H9 (cell line): ENCODE data around the gene LACRT. TPM values are rescaled to one million over a fixed set of nuclear protein-coding genes. Genes with fewer than 3 reads are reported as not detected.

Source experiments
- DNase-seq: peaks from one replicate; pipeline ENCODE4 v3.0.0-alpha.2; 2017
- H2AFZ ChIP-seq: one replicate; pipeline ENCODE4 v1.6.1; 2013; ENCODE audit warnings: mild to moderate bottlenecking, low read length, control low read depth, moderate library complexity
- H2AK5ac ChIP-seq: 2 replicates; pipeline ENCODE4 v1.6.1; 2013; ENCODE audit warnings: low read length, control low read depth, mixed read lengths; ENCODE audit not compliant: insufficient read length
- H2BK120ac ChIP-seq: one replicate; pipeline ENCODE4 v1.6.1; 2013; ENCODE audit warnings: low read depth, mild to moderate bottlenecking, low read length, control low read depth, inconsistent platforms; ENCODE audit not compliant: poor library complexity, severe bottlenecking
- H2BK12ac ChIP-seq: 2 replicates; pipeline ENCODE4 v1.6.1; 2013; ENCODE audit warnings: low read length, control low read depth, mixed read lengths, low read depth; ENCODE audit not compliant: insufficient read length
- H2BK15ac ChIP-seq: 2 replicates; pipeline ENCODE4 v1.6.1; 2013; ENCODE audit warnings: low read depth, low read length, control low read depth
- H2BK20ac ChIP-seq: one replicate; pipeline ENCODE4 v1.6.1; 2013; ENCODE audit warnings: low read depth, mild to moderate bottlenecking, low read length, control low read depth, inconsistent platforms; ENCODE audit not compliant: poor library complexity, severe bottlenecking
- H2BK5ac ChIP-seq: 2 replicates; pipeline ENCODE4 v1.6.1; 2013; ENCODE audit warnings: low read length, control low read depth, mixed read lengths; ENCODE audit not compliant: insufficient read length
- H3K14ac ChIP-seq: 2 replicates; pipeline ENCODE4 v1.6.1; 2013; ENCODE audit warnings: low read length, control low read depth; ENCODE audit not compliant: insufficient read depth
- H3K18ac ChIP-seq: 2 replicates; pipeline ENCODE4 v1.6.1; 2013; ENCODE audit warnings: low read depth, mild to moderate bottlenecking, mixed read lengths, low read length, control low read depth; ENCODE audit not compliant: insufficient read length
- H3K23ac ChIP-seq: 2 replicates; pipeline ENCODE4 v1.6.1; 2013; ENCODE audit warnings: low read length, control low read depth, mixed read lengths, low read depth; ENCODE audit not compliant: insufficient read length
- H3K23me2 ChIP-seq: 2 replicates; pipeline ENCODE4 v1.6.1; 2013; ENCODE audit warnings: low read depth, mild to moderate bottlenecking, mixed read lengths, low read length, control low read depth; ENCODE audit not compliant: insufficient read length, poor library complexity, severe bottlenecking
- H3K27ac ChIP-seq: 2 replicates; pipeline ENCODE4 v1.5.1; 2013; ENCODE audit warnings: low read length, control low read depth, mixed read lengths, low read depth; ENCODE audit not compliant: insufficient read length
- H3K27me3 ChIP-seq: 2 replicates; pipeline ENCODE4 v1.6.1; 2013; ENCODE audit warnings: low read length, control low read depth, inconsistent platforms; ENCODE audit not compliant: insufficient read depth
- H3K4ac ChIP-seq: 2 replicates; pipeline ENCODE4 v1.6.1; 2013; ENCODE audit warnings: low read depth, mild to moderate bottlenecking, control low read depth, inconsistent platforms, low read length, moderate library complexity
- H3K4me1 ChIP-seq: 2 replicates; pipeline ENCODE4 v1.6.1; 2013; ENCODE audit warnings: low read length, control low read depth, inconsistent platforms; ENCODE audit not compliant: insufficient read depth
- H3K4me2 ChIP-seq: 2 replicates; pipeline ENCODE4 v1.6.1; 2013; ENCODE audit warnings: low read length, control low read depth, mixed read lengths; ENCODE audit not compliant: insufficient read length, insufficient read depth
- H3K56ac ChIP-seq: 2 replicates; pipeline ENCODE4 v1.6.1; 2013; ENCODE audit warnings: low read depth, mild to moderate bottlenecking, mixed read lengths, low read length, control low read depth; ENCODE audit not compliant: insufficient read length
- H3K79me1 ChIP-seq: 2 replicates; pipeline ENCODE4 v1.6.1; 2013; ENCODE audit warnings: low read depth, mild to moderate bottlenecking, moderate library complexity, low read length, control low read depth, inconsistent platforms; ENCODE audit not compliant: insufficient read depth, poor library complexity, severe bottlenecking
- H3K79me2 ChIP-seq: 2 replicates; pipeline ENCODE4 v1.6.1; 2013; ENCODE audit warnings: low read length, control low read depth, inconsistent platforms; ENCODE audit not compliant: insufficient read depth
- H3K9ac ChIP-seq: 2 replicates; pipeline ENCODE4 v1.6.1; 2013; ENCODE audit warnings: low read length, control low read depth, mixed read lengths; ENCODE audit not compliant: insufficient read length; ENCODE audit errors: extremely low read depth
- H3K9me3 ChIP-seq: one replicate; pipeline ENCODE4 v1.6.1; 2013; ENCODE audit warnings: low read depth, low read length, inconsistent platforms; ENCODE audit not compliant: control insufficient read depth
- H3T11ph ChIP-seq: one replicate; pipeline ENCODE4 v1.6.1; 2013; ENCODE audit warnings: mild to moderate bottlenecking, low read length, control low read depth, inconsistent platforms
- H4K20me1 ChIP-seq: one replicate; pipeline ENCODE4 v1.6.1; 2013; ENCODE audit not compliant: control insufficient read depth, insufficient read length, insufficient read depth
- H4K5ac ChIP-seq: 2 replicates; pipeline ENCODE4 v1.6.1; 2013; ENCODE audit warnings: low read depth, mild to moderate bottlenecking, mixed read lengths, low read length, control low read depth; ENCODE audit not compliant: insufficient read length
- H4K8ac ChIP-seq: replicated peaks from 2 replicates; pipeline ENCODE4 v1.6.1; 2013; ENCODE audit warnings: low read length, control low read depth, mixed read lengths, low read depth; ENCODE audit not compliant: insufficient read length
- H4K91ac ChIP-seq: 2 replicates; pipeline ENCODE4 v1.6.1; 2013; ENCODE audit warnings: low read depth, mild to moderate bottlenecking, moderate library complexity, mixed read lengths, low read length, control low read depth; ENCODE audit not compliant: insufficient read length
- H3K27ac Mint-ChIP-seq, 3 experiments: 2 replicates in 2 of 3; 3 replicates in 1 of 3; pipeline ENCODE4 v1.8.0; 2020 to 2021; ENCODE audit warnings: mixed read lengths in 3 of 3, mild to moderate bottlenecking in 1 of 3, moderate library complexity in 1 of 3
- H3K27me3 Mint-ChIP-seq: 2 replicates; pipeline ENCODE4 v1.8.0; 2021; ENCODE audit warnings: low read depth, mild to moderate bottlenecking, moderate library complexity, mixed read lengths
- H3K36me3 Mint-ChIP-seq, 3 experiments: 2 replicates in 2 of 3; 3 replicates in 1 of 3; pipeline ENCODE4 v1.8.0; 2020 to 2021; ENCODE audit warnings: low read depth in 3 of 3, mixed read lengths in 3 of 3; ENCODE audit not compliant: insufficient read depth in 1 of 3
- H3K4me1 Mint-ChIP-seq, 2 experiments: 2 replicates each; pipeline ENCODE4 v1.8.0; 2020; ENCODE audit warnings: mixed read lengths in 2 of 2
- H3K4me3 Mint-ChIP-seq, 2 experiments: 2 replicates in 1 of 2; 3 replicates in 1 of 2; pipeline ENCODE4 v1.8.0; 2020 to 2021; ENCODE audit warnings: mild to moderate bottlenecking in 2 of 2, mixed read lengths in 2 of 2, moderate library complexity in 1 of 2
- H3K9me3 Mint-ChIP-seq, 2 experiments: 2 replicates in 1 of 2; 3 replicates in 1 of 2; pipeline ENCODE4 v1.8.0; 2020; ENCODE audit warnings: mild to moderate bottlenecking in 2 of 2, mixed read lengths in 2 of 2, moderate library complexity in 1 of 2
- CTCF ChIP-seq: fragments of 200-600 bp; sonication (generic); conservative IDR thresholded peaks from 3 replicates; pipeline ENCODE4 v1.8.0; 2021; ENCODE audit warnings: antibody characterized with exemption, mild to moderate bottlenecking
- WGBS: extraction: QIAGEN DNeasy Blood & Tissue Kit; methylation state at CpG from one replicate; pipeline ENCODE4 v1.1.7; 2013; ENCODE audit warnings: missing lambda C conversion rate, low lambda C conversion rate, mixed read lengths; ENCODE audit not compliant: insufficient read length; ENCODE audit errors: extremely low coverage; 5-methylcytosine and 5-hydroxymethylcytosine counted together
- total RNA-seq: library from RNA; stranded (reverse); gene quantifications from 2 replicates; pipeline ENCODE4 v1.2.1, GENCODE V29; 2021

The LACRT gene
- total RNA-seq, 1 experiment from 2014 or later: not detected

GRCh38 chr12:54663603-54664002, 28.9 kb upstream of the LACRT start:
- Histone ChIP-seq H3K4ac (no peak overlapping the region), H4K91ac (no peak overlapping the region), H3T11ph (no peak overlapping the region), H2BK5ac (no peak overlapping the region), H3K4me1 (no peaks in the 10 kb centered on the region), H3K4me2 (no peak overlapping the region), H3K23me2 (no peaks in the 10 kb centered on the region), H3K79me1 (no peaks in the 10 kb centered on the region), H3K9ac (no peak overlapping the region), H3K18ac (no peak overlapping the region), H3K79me2 (no peaks in the 10 kb centered on the region), H3K27me3 (no peaks in the 10 kb centered on the region), H3K56ac (no peak overlapping the region), H3K9me3 (no peaks in the 10 kb centered on the region), H2AK5ac (no peak overlapping the region), H4K5ac (no peak overlapping the region), H2BK15ac (no peak overlapping the region), H3K23ac (no peak overlapping the region), H4K20me1 (no peaks in the 10 kb centered on the region), H3K14ac (no peak overlapping the region), H4K8ac (no peak overlapping the region), H3K27ac (no peak overlapping the region), H2AFZ (no peak overlapping the region), H2BK120ac (no peak overlapping the region), H2BK20ac (no peak overlapping the region), H2BK12ac (no peak overlapping the region)
- no CpG with 5 or more reads among the region's 3 CpGs for WGBS
- DNase-seq: no peak
- H3K27ac Mint-ChIP-seq: no peak overlapping the region; a peak in 1 of 7 replicates
- peaks cover 7 to 11% of the 10 kb centered on the region in 2 experiments for H3K4me1 Mint-ChIP-seq
- H3K4me3 Mint-ChIP-seq: no peak overlapping the region
- no peak for TF ChIP-seq CTCF
- H3K27me3 Mint-ChIP-seq: peaks cover 2% of the 10 kb centered on the region
- peaks cover under 1 to 3% of the 10 kb centered on the region in 2 experiments; a peak in 4 of 5 replicates for H3K9me3 Mint-ChIP-seq
- peaks cover 0 to 2% (median 0%) of the 10 kb centered on the region in 3 experiments; a peak in 1 of 7 replicates for H3K36me3 Mint-ChIP-seq
